SK-N-DZ (cell line): ENCODE measurements around the gene E2F8.

ENCODE experiments used
- DNase-seq: peaks from one replicate; pipeline ENCODE4 v3.0.0-alpha.2; 2015; ENCODE audit warnings: low spot score

E2F8 gene

GRCh38 chr11:19253153-19253745, 12.5 kb upstream of the E2F8 start:
- peak; percentile 18 for DNase-seq

DNA sequence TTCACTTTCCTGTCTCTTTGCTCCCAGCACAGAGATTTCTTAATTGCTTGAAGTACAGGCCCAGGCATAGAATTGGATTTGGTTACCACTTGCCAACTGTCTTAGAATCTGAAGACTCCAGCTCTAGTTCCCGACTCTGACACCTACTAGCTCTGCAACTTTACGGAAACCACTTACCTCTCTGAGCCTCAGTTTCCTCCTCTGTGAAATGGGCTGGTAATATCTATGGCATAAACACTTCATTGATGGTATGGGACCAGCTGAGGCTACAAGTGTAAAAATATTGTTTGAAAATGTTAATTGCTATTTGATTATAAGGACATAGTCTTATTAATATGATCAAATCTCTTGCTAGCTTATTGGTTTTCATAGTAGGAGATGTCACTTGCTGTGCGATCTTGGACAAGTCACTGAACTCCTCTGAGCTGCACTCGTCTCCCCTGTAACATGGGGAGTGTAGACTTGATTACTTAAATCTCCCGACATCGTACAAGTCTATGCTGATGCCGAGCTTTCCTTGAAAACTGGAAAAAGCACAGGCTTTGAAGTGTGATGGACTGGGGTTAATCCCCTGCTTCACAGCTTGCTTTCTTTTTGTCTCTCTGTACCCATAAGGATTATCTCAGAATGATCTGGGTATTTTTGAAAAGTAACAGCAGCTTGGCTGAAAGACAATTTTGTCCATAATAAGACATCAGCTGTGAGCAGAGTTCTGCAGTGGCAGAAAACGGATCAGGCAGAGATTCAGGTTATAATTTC, 11.8 kb upstream of the E2F8 start:
- DNase-seq: no peak

- DNase-seq: no peak
Measured at GRCh38 chr11:19251577-19251976, 10.8 kb upstream of the E2F8 start.

GRCh38 chr11:19246816-19247215, 6.1 kb upstream of the E2F8 start:
- no peak for DNase-seq

DNA sequence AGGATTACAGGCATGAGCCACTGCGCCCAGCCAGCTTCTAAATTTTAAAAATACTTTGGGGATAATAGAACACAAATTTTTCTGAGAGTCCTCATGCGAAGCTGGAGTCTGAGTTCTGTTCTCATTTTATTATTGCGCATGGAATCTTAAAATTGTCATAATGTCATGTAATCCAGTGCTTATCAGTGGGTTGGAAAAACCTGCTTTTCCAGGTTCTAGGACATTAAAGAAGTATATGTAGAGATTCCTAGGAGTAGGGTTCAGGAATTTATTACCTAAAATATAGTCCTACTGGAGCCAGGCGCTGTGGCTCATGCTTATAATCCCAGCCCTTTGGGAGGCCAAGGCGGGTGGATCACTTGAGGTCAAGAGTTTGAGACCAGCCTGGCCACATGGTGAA, 4.6 kb upstream of the E2F8 start:
- DNase-seq: no peak

GRCh38 chr11:19244621-19245020, 3.9 kb upstream of the E2F8 start:
- DNase-seq: no peak

DNA sequence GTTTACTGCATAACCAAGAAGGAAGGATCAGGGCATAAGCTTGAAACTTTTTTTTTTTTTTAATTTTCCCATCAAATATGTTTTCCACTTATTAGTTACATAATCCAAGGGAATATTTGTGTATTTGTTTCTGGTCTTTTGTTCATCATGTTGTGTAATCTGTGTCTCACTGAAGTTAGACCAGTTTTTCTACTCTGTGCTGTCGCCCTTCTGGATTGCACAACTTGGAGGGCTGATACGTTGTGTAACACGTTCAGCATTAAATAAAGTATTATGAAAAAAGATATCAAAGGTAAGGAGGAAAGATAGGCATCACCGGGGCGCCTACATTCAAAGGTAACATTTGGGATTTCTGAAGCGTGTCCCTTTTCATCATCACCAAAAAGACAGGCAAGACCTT, 3.3 kb upstream of the E2F8 start:
- DNase-seq: no peak

DNA sequence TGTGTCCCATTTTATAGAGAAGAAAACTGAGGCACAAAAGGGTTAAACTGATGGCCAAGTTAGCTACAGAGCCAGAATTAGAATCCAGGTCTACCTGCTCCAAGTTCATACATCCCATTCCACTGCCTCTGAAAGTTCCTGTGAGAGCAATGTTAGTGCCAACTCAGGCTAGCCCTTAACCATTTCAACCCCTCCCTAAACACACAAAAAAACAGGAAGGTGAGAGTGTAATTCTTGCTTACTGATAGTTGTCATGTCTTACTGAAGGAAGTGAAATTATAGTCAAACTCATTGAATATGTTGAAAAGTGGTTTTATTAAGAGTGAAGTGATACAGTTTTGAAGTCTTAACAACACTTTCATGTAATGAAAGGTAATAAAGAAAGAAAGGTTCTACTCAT, 2.9 kb upstream of the E2F8 start:
- no peak for DNase-seq

DNA sequence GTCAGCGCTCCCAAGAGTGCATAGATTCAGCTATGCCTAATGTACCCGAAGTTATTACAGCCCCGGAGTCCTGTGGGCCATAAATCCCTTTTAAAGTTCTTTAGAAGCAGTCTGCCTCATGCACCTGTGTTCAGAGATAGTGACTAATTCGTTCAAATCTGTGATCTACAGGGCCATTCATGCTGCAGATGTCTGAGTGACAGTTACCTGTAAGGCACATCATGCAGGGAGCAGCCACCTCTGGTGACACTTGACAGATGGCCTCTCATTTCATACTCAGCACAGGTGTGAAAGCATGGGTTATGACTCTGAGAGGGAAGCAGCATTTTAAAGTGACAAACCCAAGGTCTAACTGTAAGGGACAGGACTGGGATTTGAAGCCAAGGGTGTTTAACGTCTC, 2.4 kb upstream of the E2F8 start:
- DNase-seq: no peak

DNA sequence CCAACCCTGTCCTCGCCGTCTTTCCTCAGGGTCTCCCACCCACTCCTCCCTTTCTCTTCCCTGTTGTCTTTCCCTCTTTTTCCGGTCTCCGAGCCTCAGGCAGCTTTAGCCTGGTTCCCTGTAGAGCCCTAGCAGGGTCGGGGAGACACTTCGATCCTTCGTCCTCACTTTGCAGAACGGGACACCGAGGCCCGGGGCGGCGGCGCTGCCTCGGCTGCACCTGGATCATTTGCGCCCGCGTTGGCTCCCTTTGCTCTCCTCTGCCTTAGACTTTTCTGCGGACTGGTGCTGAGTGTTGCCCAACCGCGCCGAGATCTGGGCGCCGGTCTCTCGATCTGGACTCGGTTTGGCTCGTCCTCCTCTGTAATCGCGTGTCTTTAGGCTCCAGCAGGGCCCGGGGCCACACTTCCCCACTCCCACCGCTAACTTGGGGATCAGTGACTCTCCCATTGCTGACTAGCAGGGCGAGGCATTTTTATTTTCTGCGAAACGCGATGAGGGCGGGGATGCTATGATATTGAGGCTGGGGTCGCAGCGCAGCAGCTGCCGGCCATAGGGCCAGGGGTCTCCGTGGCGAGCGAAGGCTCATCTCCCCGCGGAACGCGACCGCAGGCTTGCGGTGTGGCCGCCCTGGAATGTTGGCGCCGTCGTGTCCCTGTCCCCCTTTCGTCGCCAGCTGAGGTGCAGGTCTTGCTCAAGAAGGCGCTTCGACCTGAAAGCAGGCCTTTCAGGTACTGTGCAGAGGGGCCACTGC, 1.6 kb upstream of the E2F8 start:
- no peak for DNase-seq

DNA sequence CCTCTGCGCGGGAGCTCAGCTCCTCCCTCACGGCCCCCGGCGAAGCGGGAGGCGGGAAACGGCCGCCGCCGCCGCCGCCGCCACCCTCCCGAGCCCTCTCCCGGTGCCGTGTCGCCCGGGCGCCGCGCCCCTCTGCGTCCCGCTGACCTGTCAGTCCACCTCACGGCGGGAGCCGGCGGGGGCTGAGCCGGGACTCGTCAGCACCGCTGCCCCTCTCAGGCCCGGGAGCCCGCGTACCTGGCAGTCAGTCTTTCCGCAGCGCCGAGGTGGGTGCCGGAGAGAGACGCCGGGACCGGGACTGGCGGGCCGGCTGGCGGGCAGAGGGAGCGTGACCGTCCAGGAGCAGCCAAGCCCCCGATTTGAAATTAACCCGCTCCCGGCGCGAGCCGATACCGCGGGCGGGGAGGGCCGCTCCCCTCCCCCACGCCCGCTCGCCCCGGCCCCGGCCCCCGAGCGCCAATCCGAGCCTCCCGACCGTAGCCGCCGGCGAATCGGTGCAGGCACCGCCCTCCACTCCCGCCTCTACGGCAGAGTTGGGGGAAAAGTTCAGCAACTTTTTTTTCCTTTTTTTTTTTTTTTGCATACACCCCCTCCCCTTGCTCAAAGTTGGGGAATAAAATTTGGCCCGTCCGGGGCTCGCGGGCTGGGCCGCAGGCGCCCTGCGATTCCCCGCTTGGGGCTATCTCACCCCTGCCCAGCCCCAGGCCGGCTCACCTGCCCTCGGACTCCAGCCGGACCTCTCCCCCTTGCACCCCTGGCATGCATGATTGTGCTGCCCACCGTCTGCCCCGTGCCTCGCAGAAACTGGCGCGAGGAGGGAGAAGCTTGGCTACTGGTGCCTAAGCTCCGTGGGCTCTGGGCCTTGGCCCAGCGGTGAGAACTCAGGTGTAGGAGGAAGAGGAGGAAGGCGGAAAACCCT, 774 bp upstream of the E2F8 start:
- DNase-seq: peak; percentile 30

- DNase-seq: no peak
Measured at GRCh38 chr11:19239039-19239438, 1.7 kb downstream of the E2F8 start.

- no peak for DNase-seq
Measured at GRCh38 chr11:19237813-19238212, 2.9 kb downstream of the E2F8 start.

DNA sequence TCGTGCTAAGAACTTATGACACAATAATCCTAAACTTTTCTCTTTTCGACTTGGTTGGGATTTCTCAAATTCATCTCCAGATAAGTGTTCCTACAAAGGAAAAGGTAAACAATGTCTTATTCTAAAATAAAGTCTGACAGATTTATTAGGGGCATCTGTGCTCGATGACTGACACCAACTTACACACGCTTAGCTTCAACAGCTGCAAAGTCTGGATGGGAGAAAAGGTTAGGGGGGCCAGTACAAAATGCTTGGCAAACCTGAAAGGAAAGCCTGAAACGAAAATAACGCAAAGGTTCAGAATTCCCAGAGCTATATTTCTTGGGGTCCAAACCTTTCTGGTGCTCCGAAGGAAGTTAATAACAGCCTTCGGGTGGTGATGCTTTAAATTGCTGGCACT, 3.4 kb downstream of the E2F8 start:
- no peak for DNase-seq

GRCh38 chr11:19234231-19234817, 6.4 kb downstream of the E2F8 start:
- DNase-seq: no peak

DNA sequence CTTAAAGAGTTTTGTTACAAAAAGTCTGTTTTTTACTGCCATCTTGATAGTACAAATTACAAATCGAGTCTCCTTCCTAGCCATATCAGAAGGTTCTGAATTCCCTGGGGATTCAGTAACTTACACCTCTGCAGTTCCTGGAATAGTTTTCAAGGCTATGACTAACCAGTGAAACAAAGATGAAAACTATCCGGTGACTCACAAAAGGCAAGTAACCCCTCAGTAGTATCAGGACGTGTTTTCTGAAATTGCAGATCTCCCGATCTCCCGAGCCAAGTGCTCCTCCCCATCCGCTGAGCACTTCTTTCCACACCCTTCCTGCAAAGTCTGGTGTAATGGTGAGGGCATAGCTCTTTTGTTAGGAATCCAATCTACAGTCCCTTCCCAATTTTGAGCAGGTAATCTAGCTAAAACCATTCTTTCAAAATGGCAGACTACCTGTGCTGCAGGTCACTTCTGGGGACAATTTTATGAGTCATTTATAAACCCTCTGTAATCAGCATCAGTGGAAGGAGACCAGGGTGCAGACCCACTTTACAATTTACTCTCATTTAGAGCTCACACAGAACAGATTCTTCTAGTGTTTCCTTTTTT, 7.7 kb downstream of the E2F8 start:
- DNase-seq: no peak

GRCh38 chr11:19229671-19230070, 11.1 kb downstream of the E2F8 start:
- DNase-seq: no peak

DNA sequence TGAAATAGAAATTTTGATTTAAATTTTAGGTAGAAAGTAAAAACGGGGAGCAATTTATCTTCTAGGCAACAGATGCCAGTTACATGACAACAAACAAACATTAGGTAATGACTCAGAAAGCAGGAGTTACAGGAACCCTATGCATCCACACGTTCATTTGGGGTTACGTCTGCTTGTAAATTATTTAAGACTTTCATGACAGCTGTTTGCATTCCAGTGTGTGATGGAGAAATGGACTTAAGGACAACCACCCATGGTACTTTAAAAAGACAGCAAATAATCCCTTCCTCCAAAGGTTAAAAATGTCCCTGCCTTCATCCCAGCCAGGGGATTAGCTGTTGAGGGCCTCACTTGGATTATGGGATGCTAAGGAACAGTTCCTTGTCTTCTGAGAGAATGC, 11.8 kb downstream of the E2F8 start:
- DNase-seq: no peak

GRCh38 chr11:19226378-19227195, 14.2 kb downstream of the E2F8 start:
- no peak for DNase-seq

DNA sequence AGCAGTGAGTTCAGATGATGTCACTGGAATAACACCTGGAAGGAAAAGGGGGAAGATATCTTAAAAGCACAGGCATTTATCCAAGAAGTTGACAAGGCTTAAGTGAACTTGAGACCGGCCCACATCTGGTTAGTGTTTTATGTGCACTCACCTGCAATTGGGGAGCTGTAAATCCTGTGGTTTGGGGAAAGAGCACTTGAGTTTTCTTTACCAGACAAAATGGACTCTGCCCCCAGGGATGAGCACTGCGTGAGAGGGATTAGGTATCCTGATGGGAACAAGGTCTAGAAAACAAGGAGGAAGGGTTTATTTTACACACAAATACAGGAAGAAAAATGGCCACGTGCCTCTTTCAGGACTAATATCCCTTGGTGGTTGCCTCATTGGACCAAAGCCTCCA, 15.2 kb downstream of the E2F8 start:
- no peak for DNase-seq
